ENCODE results near the gene SLC25A39.

The SLC25A39 gene

DNA sequence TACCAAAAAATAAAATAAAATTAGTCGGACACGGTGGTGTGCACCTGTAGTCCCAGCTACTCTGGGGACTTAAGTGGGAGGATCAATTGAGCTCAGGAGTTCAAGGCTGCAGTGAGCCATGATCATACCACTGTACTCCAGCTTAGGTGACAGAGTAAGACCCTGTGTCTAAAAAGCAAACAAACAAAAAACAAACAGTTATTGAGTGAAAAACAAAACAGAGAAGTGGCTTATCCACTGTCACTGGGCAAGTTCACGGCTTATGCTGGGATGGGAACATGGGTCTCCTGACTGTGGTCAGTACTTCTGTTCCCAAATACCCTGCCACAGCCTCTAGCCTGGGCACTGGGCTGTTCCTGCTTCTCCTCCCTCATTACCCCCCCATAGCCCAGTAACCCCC lies 10.9 kb upstream of the SLC25A39 start:
- TF ChIP-seq EZH2phosphoT487 (IDR thresholded peaks at IDR 0.05; ENCODE audit: borderline replicate concordance), result no peak
- TF ChIP-seq, protein P1, sequence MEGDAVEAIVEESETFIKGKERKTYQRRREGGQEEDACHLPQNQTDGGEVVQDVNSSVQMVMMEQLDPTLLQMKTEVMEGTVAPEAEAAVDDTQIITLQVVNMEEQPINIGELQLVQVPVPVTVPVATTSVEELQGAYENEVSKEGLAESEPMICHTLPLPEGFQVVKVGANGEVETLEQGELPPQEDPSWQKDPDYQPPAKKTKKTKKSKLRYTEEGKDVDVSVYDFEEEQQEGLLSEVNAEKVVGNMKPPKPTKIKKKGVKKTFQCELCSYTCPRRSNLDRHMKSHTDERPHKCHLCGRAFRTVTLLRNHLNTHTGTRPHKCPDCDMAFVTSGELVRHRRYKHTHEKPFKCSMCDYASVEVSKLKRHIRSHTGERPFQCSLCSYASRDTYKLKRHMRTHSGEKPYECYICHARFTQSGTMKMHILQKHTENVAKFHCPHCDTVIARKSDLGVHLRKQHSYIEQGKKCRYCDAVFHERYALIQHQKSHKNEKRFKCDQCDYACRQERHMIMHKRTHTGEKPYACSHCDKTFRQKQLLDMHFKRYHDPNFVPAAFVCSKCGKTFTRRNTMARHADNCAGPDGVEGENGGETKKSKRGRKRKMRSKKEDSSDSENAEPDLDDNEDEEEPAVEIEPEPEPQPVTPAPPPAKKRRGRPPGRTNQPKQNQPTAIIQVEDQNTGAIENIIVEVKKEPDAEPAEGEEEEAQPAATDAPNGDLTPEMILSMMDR (conservative IDR thresholded peaks at IDR 0.05; ENCODE audit: low read length), result no peak
- no peaks in the 10 kb centered on the region for H3K79me2 ChIP-seq (ENCODE audit: insufficient read depth, low read length)

DNA sequence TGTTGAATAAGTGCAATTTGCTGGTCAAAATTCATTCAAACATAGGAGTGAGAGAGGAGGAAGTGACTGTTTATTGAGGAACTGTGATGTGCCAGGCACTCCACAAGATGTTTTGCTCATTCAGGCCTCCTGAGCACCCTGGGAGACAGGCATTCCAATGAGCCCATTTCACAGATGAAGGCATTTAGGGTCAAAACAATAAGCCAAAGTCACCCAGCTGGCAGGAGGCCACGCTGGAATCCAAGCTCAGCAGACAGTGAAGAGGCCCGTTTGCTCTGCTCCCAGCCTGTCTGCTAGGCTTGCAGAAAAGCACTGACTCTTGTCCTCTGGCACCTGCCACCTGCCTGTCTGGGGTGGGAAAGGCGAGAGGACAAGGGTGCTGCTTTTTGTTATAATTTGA lies 10.1 kb upstream of the SLC25A39 start:
- Histone ChIP-seq H3K27me3 (ENCODE audit: insufficient read depth, low read length, poor library complexity, severe bottlenecking) (no peaks in the 10 kb centered on the region), H3K36me3 (ENCODE audit: insufficient read depth, low read length) (no peaks in the 10 kb centered on the region), H4K20me1 (ENCODE audit: insufficient read depth, low read length, poor library complexity, severe bottlenecking) (no peaks in the 10 kb centered on the region), H3K4me3 (ENCODE audit: low read length, poor library complexity, severe bottlenecking) (no peak overlapping the region), H3K9ac (ENCODE audit: low read depth, low read length, poor library complexity, severe bottlenecking) (no peak overlapping the region), H3F3A (ENCODE audit: low read depth) (no peaks in the 10 kb centered on the region), H3K4me1 (ENCODE audit: insufficient read depth, low read length, poor library complexity, severe bottlenecking) (no peaks in the 10 kb centered on the region), H3K4me2 (ENCODE audit: low read depth, low read length, poor library complexity, severe bottlenecking) (no peak overlapping the region), H3K9me3 (ENCODE audit: insufficient read depth, low read depth, low read length) (no peaks in the 10 kb centered on the region), H2AFZ (ENCODE audit: low read length) (no peak overlapping the region), H3K9me2 (replicated peaks; ENCODE audit: low read depth, low read length) (no peaks in the 10 kb centered on the region), H3K79me2 (ENCODE audit: insufficient read depth, low read length) (no peaks in the 10 kb centered on the region)
- TF ChIP-seq, protein P1 (conservative IDR thresholded peaks at IDR 0.05; ENCODE audit: low read length), result no peak
- TF ChIP-seq EZH2phosphoT487 (IDR thresholded peaks at IDR 0.05; ENCODE audit: borderline replicate concordance), result no peak

More for the DNA sequence above, 10.9 kb upstream of the SLC25A39 start:
- Histone ChIP-seq H3K4me1 (ENCODE audit: insufficient read depth, low read length, poor library complexity, severe bottlenecking) (no peaks in the 10 kb centered on the region), H3K9ac (ENCODE audit: low read depth, low read length, poor library complexity, severe bottlenecking) (no peak overlapping the region), H3K4me3 (ENCODE audit: low read length, poor library complexity, severe bottlenecking) (no peak overlapping the region), H3K27me3 (ENCODE audit: insufficient read depth, low read length, poor library complexity, severe bottlenecking) (no peaks in the 10 kb centered on the region), H3K4me2 (ENCODE audit: low read depth, low read length, poor library complexity, severe bottlenecking) (no peak overlapping the region), H2AFZ (ENCODE audit: low read length) (no peak overlapping the region), H3F3A (ENCODE audit: low read depth) (no peaks in the 10 kb centered on the region), H3K36me3 (ENCODE audit: insufficient read depth, low read length) (no peaks in the 10 kb centered on the region), H4K20me1 (ENCODE audit: insufficient read depth, low read length, poor library complexity, severe bottlenecking) (no peaks in the 10 kb centered on the region), H3K9me3 (ENCODE audit: insufficient read depth, low read depth, low read length) (no peaks in the 10 kb centered on the region), H3K9me2 (replicated peaks; ENCODE audit: low read depth, low read length) (no peaks in the 10 kb centered on the region)

DNA sequence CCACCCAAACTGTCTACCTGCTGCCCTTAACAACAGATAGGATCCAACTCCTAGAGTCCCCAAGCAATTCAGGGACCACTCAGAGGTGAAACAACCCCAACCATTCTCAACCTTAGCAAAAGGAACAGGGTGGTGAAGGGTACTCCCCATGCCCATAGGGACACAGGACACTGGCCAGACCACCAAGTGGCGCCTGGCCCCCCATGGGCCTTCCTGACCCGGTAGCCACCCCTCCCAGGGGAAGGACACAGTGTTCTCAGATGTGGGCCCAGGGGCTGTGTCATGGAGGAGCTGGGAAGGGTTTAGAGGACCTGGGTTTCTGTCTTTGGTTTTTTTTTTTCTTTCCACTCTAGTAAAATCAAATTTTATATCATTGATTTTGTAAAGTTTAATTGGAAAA lies 9.7 kb upstream of the SLC25A39 start:
- H3K4me3 ChIP-seq (ENCODE audit: low read length, poor library complexity, severe bottlenecking), result no peak overlapping the region
- H3K36me3 ChIP-seq (ENCODE audit: insufficient read depth, low read length), result no peaks in the 10 kb centered on the region
- TF ChIP-seq, protein P1 (conservative IDR thresholded peaks at IDR 0.05; ENCODE audit: low read length), result no peak
- TF ChIP-seq EZH2phosphoT487 (IDR thresholded peaks at IDR 0.05; ENCODE audit: borderline replicate concordance), result no peak
- no peaks in the 10 kb centered on the region for H4K20me1 ChIP-seq (ENCODE audit: insufficient read depth, low read length, poor library complexity, severe bottlenecking)
- H3K27me3 ChIP-seq (ENCODE audit: insufficient read depth, low read length, poor library complexity, severe bottlenecking), result no peaks in the 10 kb centered on the region
- H3F3A ChIP-seq (ENCODE audit: low read depth), result no peaks in the 10 kb centered on the region
- no peaks in the 10 kb centered on the region for H3K4me1 ChIP-seq (ENCODE audit: insufficient read depth, low read length, poor library complexity, severe bottlenecking)
- no peaks in the 10 kb centered on the region for H3K9me3 ChIP-seq (ENCODE audit: insufficient read depth, low read depth, low read length)
- no peak overlapping the region for H3K9ac ChIP-seq (ENCODE audit: low read depth, low read length, poor library complexity, severe bottlenecking)
- no peak overlapping the region for H2AFZ ChIP-seq (ENCODE audit: low read length)
- no peaks in the 10 kb centered on the region for H3K79me2 ChIP-seq (ENCODE audit: insufficient read depth, low read length)
- no peaks in the 10 kb centered on the region for H3K9me2 ChIP-seq (replicated peaks; ENCODE audit: low read depth, low read length)
- H3K4me2 ChIP-seq (ENCODE audit: low read depth, low read length, poor library complexity, severe bottlenecking), result no peak overlapping the region

Measured in Loucy (cell line).